Measurements from ENCODE around the gene GRK3.
"Not testable (repeated sequence)": the region's sequence is repeated elsewhere in the genome, so short reads cannot be mapped to it uniquely, and the experiment has no call there.

The GRK3 gene

DNA sequence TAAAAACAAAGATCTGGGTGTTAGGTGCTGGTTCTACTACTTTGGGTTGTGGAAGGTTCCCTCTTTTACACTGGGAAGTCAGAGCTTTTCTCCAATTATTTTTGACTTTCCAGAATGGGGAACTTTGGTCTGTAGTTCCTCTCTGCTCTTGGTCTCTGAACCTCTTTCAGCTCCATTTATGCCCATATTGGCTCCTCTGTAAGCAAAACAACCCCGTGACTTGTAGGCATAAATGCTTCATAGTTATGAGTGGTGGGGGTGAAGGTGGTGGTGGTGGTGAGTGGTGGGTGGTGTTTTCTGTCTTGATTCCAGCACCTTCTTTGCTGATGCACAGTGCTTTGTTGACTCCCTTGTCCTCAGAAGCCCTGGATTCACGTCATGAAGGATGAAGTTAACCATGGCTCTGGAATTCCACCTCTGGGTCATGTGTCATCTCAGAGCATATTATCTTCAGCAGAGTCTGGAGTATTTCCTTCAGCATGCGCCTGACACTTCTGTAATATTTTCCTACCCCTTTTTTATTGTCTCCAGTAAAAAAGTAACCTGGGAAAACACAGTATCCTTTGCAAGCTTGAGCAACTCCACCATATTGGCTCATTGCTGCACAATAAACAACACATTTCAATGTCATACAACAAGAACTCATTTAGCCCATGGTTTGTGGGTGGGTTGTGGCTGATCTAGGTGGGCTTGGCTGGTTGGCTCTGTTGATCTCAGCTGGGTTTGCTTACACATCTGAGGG lies 24.1 kb upstream of the GRK3 start:
- no peaks in the 10 kb centered on the region for H3K27me3 ChIP-seq (ENCODE audit: control insufficient read depth, insufficient read depth, low read length)
- H3K9ac ChIP-seq (ENCODE audit: low read length) = no peak overlapping the region
- H3K4me3 ChIP-seq (ENCODE audit: low read length) = no peak overlapping the region
- no peaks in the 10 kb centered on the region for H3K36me3 ChIP-seq (ENCODE audit: control insufficient read depth, insufficient read depth, low read length)
- no peaks in the 10 kb centered on the region for H3K9me3 ChIP-seq (ENCODE audit: control insufficient read depth, low read length)
- no peaks in the 10 kb centered on the region for H3K4me1 ChIP-seq (ENCODE audit: control insufficient read depth, insufficient read depth, low read length)

DNA sequence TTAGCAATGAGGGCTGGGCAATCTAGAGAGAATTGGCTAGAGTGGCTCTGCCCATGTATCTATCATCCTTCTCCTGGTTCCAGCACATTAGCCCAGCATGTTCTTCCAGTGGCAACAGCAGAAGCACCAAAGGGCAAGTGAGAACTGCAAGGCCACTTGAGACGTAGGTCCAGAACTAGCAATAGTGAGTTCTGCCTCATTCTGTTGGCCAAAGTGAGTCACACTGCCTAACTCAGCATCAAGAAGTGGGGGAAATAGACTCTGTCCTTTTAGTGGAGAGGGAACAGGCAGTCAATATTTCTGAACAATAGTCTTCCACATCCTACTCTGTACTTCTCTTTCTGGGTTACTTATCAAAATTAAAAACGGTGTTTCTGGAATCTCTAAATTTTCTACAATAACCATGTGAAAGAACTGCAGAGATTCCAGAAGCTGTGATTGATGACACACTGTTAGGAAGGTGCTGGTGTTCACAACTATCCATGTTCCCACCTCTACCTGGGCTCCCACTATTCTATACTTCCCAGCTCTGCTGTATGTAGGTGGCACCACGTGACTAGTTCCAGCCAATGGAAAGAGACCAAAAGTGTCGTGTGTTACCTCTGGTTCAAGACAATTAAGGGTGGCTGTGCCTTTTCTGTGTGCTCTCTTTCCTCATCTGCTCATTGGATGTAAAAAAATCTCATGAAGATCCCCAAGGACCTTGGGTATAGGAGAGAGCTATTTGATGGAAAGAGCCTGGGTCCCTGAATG lies 23.4 kb upstream of the GRK3 start:
- Histone ChIP-seq H3K9ac (ENCODE audit: low read length) (no peak overlapping the region), H3K4me1 (ENCODE audit: control insufficient read depth, insufficient read depth, low read length) (no peaks in the 10 kb centered on the region), H3K4me3 (ENCODE audit: low read length) (no peak overlapping the region), H3K9me3 (ENCODE audit: control insufficient read depth, low read length) (no peaks in the 10 kb centered on the region), H3K36me3 (ENCODE audit: control insufficient read depth, insufficient read depth, low read length) (no peaks in the 10 kb centered on the region), H3K27me3 (ENCODE audit: control insufficient read depth, insufficient read depth, low read length) (no peaks in the 10 kb centered on the region)

- Histone ChIP-seq H3K9me3 (ENCODE audit: control insufficient read depth, low read length) (no peaks in the 10 kb centered on the region), H3K4me3 (ENCODE audit: low read length) (no peak overlapping the region), H3K27me3 (ENCODE audit: control insufficient read depth, insufficient read depth, low read length) (no peaks in the 10 kb centered on the region), H3K36me3 (ENCODE audit: control insufficient read depth, insufficient read depth, low read length) (no peaks in the 10 kb centered on the region), H3K4me1 (ENCODE audit: control insufficient read depth, insufficient read depth, low read length) (no peaks in the 10 kb centered on the region), H3K9ac (ENCODE audit: low read length) (no peak overlapping the region)
Observed at GRCh38 chr22:25542191-25542590, 22.3 kb upstream of the GRK3 start.

DNA sequence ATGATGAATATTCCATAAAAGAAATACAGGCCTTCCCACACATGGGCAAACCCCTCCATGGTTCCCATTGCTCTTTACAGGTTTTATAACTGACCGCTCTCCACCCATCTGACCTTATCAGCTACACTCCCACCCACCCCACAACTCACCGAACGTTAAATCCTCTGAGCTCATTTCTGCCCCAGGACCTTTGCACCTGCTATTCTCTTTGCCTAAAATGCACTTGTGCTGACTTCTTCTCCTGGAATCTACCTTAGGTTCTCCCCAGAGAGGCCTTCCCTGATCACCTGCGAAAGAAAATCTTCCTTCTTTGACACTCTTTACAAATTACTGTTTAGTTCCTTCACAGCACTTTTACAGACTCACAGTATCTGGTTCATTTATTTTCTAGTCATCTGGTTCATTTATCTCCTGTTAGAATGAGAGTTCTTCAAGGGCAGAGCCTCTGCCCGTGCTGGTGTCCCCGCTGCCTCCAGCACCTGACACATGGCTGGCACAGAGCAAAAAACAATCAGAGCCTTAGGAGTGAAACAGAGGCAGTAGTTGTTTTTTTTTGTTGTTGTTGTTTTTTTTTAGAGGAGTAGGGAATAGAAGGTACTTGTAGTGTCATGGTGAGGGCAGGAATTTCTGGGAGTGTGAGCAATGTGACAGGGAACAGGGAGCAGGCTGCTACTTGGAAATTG lies 21.6 kb upstream of the GRK3 start:
- no peaks in the 10 kb centered on the region for H3K9me3 ChIP-seq (ENCODE audit: control insufficient read depth, low read length)
- H3K4me3 ChIP-seq (ENCODE audit: low read length) = no peak overlapping the region
- no peak overlapping the region for H3K9ac ChIP-seq (ENCODE audit: low read length)
- no peaks in the 10 kb centered on the region for H3K36me3 ChIP-seq (ENCODE audit: control insufficient read depth, insufficient read depth, low read length)
- no peaks in the 10 kb centered on the region for H3K4me1 ChIP-seq (ENCODE audit: control insufficient read depth, insufficient read depth, low read length)
- H3K27me3 ChIP-seq (ENCODE audit: control insufficient read depth, insufficient read depth, low read length) = no peaks in the 10 kb centered on the region

DNA sequence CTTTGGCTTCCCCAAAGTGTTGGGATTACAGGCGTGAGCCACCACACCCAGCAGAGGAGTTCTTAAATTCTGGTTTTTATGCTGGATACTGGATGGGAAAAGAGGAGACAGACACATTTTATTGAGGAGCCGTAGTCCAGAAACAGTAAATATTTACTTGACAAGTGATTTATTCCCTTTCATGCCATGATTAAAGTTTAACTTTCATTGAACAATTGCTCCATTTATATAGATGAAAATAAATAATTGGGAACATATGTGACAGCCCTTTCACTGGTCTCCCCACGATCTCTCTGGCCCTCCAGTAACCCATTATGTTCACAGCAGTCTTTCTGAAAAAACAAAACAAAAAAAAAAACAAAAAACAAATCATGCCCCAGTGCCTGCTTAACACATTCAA lies 19.3 kb upstream of the GRK3 start:
- Histone ChIP-seq H3K27me3 (ENCODE audit: control insufficient read depth, insufficient read depth, low read length) (no peaks in the 10 kb centered on the region), H3K36me3 (ENCODE audit: control insufficient read depth, insufficient read depth, low read length) (no peaks in the 10 kb centered on the region), H3K4me1 (ENCODE audit: control insufficient read depth, insufficient read depth, low read length) (no peaks in the 10 kb centered on the region), H3K9me3 (ENCODE audit: control insufficient read depth, low read length) (no peaks in the 10 kb centered on the region), H3K4me3 (ENCODE audit: low read length) (no peak overlapping the region), H3K9ac (ENCODE audit: low read length) (no peak overlapping the region)

- Histone ChIP-seq H3K36me3 (ENCODE audit: control insufficient read depth, insufficient read depth, low read length) (no peaks in the 10 kb centered on the region), H3K9ac (ENCODE audit: low read length) (no peak overlapping the region), H3K9me3 (ENCODE audit: control insufficient read depth, low read length) (no peaks in the 10 kb centered on the region), H3K4me3 (ENCODE audit: low read length) (no peak overlapping the region), H3K4me1 (ENCODE audit: control insufficient read depth, insufficient read depth, low read length) (no peaks in the 10 kb centered on the region), H3K27me3 (ENCODE audit: control insufficient read depth, insufficient read depth, low read length) (no peaks in the 10 kb centered on the region)
Observed at GRCh38 chr22:25545672-25546071, 18.8 kb upstream of the GRK3 start.

DNA sequence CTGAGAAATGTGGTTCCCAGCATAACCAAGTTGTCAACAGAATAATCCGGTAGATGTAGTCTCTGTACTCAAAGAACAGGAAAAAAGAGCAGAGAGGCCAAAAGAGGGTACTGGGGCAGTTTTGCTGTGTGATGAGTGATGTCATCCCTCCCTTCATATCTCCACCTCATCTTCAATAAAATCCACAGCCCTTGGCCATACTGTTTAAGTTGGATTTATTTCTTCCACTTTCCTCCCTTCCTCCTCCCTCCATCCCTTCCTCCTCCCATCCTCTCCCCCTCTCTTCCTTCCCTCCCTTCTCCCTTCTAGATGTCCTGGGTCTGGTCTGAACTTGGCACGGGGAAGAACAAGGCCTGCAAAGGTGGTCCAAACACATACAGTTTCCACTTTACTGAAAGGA lies 18.2 kb upstream of the GRK3 start:
- H3K4me1 ChIP-seq (ENCODE audit: control insufficient read depth, insufficient read depth, low read length) = no peaks in the 10 kb centered on the region

GRCh38 chr22:25546751-25547150 lies 17.7 kb upstream of the GRK3 start:
- no peaks in the 10 kb centered on the region for H3K9me3 ChIP-seq (ENCODE audit: control insufficient read depth, low read length)
- no peaks in the 10 kb centered on the region for H3K36me3 ChIP-seq (ENCODE audit: control insufficient read depth, insufficient read depth, low read length)
- no peak overlapping the region for H3K4me3 ChIP-seq (ENCODE audit: low read length)
- no peaks in the 10 kb centered on the region for H3K4me1 ChIP-seq (ENCODE audit: control insufficient read depth, insufficient read depth, low read length)
- no peaks in the 10 kb centered on the region for H3K27me3 ChIP-seq (ENCODE audit: control insufficient read depth, insufficient read depth, low read length)
- no peak overlapping the region for H3K9ac ChIP-seq (ENCODE audit: low read length)

More for the DNA sequence above, 18.2 kb upstream of the GRK3 start:
- Histone ChIP-seq H3K27me3 (ENCODE audit: control insufficient read depth, insufficient read depth, low read length) (no peaks in the 10 kb centered on the region), H3K36me3 (ENCODE audit: control insufficient read depth, insufficient read depth, low read length) (no peaks in the 10 kb centered on the region), H3K9me3 (ENCODE audit: control insufficient read depth, low read length) (no peaks in the 10 kb centered on the region), H3K9ac (ENCODE audit: low read length) (no peak overlapping the region), H3K4me3 (ENCODE audit: low read length) (no peak overlapping the region)

GRCh38 chr22:25548866-25549464 lies 15.5 kb upstream of the GRK3 start:
- H3K27me3 ChIP-seq (ENCODE audit: control insufficient read depth, insufficient read depth, low read length) = no peaks in the 10 kb centered on the region
- H3K9me3 ChIP-seq (ENCODE audit: control insufficient read depth, low read length) = no peaks in the 10 kb centered on the region
- H3K4me1 ChIP-seq (ENCODE audit: control insufficient read depth, insufficient read depth, low read length) = no peaks in the 10 kb centered on the region
- H3K4me3 ChIP-seq (ENCODE audit: low read length) = no peak overlapping the region
- H3K9ac ChIP-seq (ENCODE audit: low read length) = no peak overlapping the region
- no peaks in the 10 kb centered on the region for H3K36me3 ChIP-seq (ENCODE audit: control insufficient read depth, insufficient read depth, low read length)

DNA sequence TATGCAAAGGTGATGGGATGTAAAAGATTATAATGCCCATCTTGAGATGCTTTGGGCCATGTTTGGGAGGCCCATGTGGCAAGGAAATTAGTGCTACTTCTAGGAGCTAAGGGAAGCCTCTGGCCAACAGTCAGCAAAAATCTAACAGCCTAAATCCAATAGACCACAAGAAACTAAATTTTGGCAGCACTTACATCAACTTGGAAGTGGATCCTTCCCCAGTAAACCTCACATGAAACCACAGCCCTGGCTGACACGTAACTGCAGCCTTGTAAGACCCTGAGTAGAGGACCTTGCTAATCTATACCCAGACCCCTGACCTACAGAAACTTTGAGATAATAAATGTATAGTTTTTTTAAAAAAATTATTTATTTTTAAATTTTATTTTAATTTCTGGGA lies 13.1 kb upstream of the GRK3 start:
- no peak overlapping the region for H3K4me3 ChIP-seq (ENCODE audit: low read length)
- no peak overlapping the region for H3K9ac ChIP-seq (ENCODE audit: low read length)
- H3K4me1 ChIP-seq (ENCODE audit: control insufficient read depth, insufficient read depth, low read length) = no peaks in the 10 kb centered on the region
- no peaks in the 10 kb centered on the region for H3K9me3 ChIP-seq (ENCODE audit: control insufficient read depth, low read length)
- H3K27me3 ChIP-seq (ENCODE audit: control insufficient read depth, insufficient read depth, low read length) = no peaks in the 10 kb centered on the region
- H3K36me3 ChIP-seq (ENCODE audit: control insufficient read depth, insufficient read depth, low read length) = no peaks in the 10 kb centered on the region

DNA sequence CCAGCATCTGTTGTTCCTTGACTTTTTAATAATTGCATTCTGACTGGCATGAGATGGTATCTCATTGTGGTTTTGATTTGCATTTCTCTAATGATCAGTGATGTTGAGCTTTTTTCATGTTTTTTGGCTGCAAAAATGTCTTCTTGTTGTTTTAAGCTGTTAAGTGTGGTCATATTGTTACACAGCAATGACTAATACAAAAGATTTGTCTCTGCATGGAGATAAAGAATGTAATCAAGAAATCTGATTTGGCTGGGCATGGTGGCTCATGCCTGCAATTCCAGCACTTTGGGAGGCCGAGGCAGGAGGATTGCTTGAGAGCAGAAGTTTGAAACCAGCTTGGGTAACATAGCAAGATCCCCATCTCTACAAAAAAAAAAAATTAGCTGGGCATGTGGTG lies 12.1 kb upstream of the GRK3 start:
- not testable (repeated sequence) for H3K36me3 ChIP-seq (ENCODE audit: control insufficient read depth, insufficient read depth, low read length); H3K9me3 ChIP-seq (ENCODE audit: control insufficient read depth, low read length); H3K9ac ChIP-seq (ENCODE audit: low read length); H3K4me3 ChIP-seq (ENCODE audit: low read length); H3K4me1 ChIP-seq (ENCODE audit: control insufficient read depth, insufficient read depth, low read length); H3K27me3 ChIP-seq (ENCODE audit: control insufficient read depth, insufficient read depth, low read length)

GRCh38 chr22:25553131-25553530 lies 11.3 kb upstream of the GRK3 start:
- no peaks in the 10 kb centered on the region for H3K9me3 ChIP-seq (ENCODE audit: control insufficient read depth, low read length)
- H3K36me3 ChIP-seq (ENCODE audit: control insufficient read depth, insufficient read depth, low read length) = no peaks in the 10 kb centered on the region
- H3K27me3 ChIP-seq (ENCODE audit: control insufficient read depth, insufficient read depth, low read length) = no peaks in the 10 kb centered on the region
- H3K9ac ChIP-seq (ENCODE audit: low read length) = no peak overlapping the region
- H3K4me1 ChIP-seq (ENCODE audit: control insufficient read depth, insufficient read depth, low read length) = no peaks in the 10 kb centered on the region
- H3K4me3 ChIP-seq (ENCODE audit: low read length) = no peak overlapping the region

Data from mucosa of stomach (tissue), 1 donor.